Erythroblast (primary cell): ENCODE data around the gene ZNHIT1.

Experiments
- GATA1 ChIP-seq: IDR thresholded peaks from 2 replicates; pipeline ENCODE4 v1.6.1; 2011; ENCODE audit warnings: low read depth, mild to moderate bottlenecking, control low read depth, low read length, moderate library complexity
- POLR2A ChIP-seq: IDR thresholded peaks from 2 replicates; pipeline ENCODE4 v1.6.1; 2011; ENCODE audit warnings: mild to moderate bottlenecking, low read length

- no peak for TF ChIP-seq POLR2A
- TF ChIP-seq GATA1, result no peak
These were observed 23.7 kb downstream of the ZNHIT1 start for GRCh38 chr7:101241443-101242349.
